ENCODE results near the gene LIMCH1.

LIMCH1 gene

GRCh38 chr4:41744572-41745291, 206.8 kb downstream of the LIMCH1 start:
- DNase-seq, result no peak

GRCh38 chr4:41745292-41746024, 207.5 kb downstream of the LIMCH1 start:
- no peak for DNase-seq

- DNase-seq, result no peak
Observed at GRCh38 chr4:41746025-41746439, 208.1 kb downstream of the LIMCH1 start.

GRCh38 chr4:41746440-41747229, 208.7 kb downstream of the LIMCH1 start:
- DNase-seq, result no peak

GRCh38 chr4:41747230-41748055, 209.5 kb downstream of the LIMCH1 start:
- DNase-seq, result no peak

GRCh38 chr4:41748074-41748570, 210.2 kb downstream of the LIMCH1 start:
- no peak for DNase-seq

GRCh38 chr4:41748571-41749475, 210.9 kb downstream of the LIMCH1 start, which contains the start of gene PHOX2B:
Gene PHOX2B, minus strand, starts transcription at chr4:41748725. Its CDS starts 115 bp downstream, at chr4:41748610.
- DNase-seq, result no peak

- no peak for DNase-seq
Observed at GRCh38 chr4:41749631-41750039, 211.7 kb downstream of the LIMCH1 start.
